Cortex of kidney (tissue), 1 donor: ENCODE measurements around the gene KAT6B.

Source experiments
- DNase-seq: peaks from one replicate; lab custom pipeline; 2025; lab: John Stamatoyannopoulos, UW

Gene KAT6B

DNA sequence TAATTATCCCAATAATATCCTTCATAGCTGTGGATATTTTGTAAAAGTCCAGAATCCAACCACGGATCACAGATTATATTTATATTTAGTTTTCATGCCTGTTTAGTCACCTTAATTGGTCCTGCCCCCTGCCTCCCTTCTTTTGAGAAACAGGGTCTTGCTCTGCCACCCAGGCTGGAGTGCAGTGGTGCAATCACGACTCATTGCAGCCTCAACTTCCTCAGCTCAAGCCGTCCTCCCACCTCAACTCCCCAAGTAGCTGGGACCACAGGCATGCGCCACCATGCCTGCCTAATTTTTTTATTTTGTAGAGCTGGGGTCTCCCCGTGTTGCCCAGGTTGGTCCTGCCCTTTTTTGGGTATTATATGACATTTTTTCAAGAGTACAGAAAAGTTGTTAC, 129.4 kb downstream of the KAT6B start:
- DNase-seq = no peak

DNA sequence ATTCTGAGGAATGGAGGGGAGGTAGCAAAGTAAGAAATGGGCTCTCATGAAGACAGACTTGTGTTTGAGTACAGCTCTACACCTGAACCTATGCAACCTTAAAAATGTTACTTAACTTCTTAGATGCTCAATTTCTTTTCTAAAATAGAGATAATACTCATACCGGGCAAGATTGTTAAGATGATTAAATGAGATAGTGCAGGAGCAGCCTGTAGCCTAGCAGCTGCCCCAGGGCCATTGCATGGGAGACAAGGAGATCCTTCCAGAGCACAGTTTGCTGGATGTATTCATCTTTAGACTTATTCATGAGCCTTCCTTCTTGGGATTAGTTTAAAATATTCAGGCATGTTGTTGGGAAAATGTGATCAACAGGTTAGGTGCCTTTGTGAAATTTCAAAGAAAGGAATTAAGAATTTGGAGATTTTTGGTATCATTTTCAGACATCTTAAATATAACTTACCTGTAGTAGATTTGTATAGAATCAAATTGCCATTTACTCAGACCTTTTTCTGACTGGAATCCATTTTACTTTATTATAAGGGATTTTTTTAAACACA, 130.2 kb downstream of the KAT6B start:
- no peak for DNase-seq

DNA sequence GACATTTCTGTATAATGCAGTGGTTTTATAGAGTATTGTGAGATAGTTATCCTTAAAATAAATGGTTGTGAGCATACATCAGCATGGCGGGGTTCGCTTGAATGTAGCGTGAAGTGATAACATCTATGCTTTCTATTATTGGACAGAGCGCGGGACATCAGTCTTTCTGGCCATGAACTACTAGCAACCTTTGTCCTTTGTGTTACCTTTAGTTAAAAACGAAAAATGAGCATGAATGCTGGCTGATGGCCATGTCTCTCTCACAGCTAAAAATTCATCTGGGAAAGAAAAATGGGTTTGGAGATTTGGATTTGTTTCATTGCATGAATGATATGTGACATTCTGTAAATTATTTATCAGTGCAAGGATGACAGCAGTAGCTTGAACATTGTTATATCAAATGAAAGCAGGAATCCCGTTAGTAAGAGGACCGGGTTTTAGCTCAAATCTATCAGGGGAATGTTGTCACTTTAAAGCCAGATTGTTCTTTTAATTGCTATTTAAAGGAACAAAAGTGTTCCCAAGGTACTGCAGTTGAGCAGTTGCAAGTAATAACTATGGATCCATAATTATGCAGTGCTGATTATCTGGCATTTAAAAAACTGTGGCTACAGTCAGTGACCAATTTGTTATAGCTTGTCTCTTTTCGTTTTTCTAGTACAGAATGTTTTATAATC, 131.0 kb downstream of the KAT6B start:
- no peak for DNase-seq

DNA sequence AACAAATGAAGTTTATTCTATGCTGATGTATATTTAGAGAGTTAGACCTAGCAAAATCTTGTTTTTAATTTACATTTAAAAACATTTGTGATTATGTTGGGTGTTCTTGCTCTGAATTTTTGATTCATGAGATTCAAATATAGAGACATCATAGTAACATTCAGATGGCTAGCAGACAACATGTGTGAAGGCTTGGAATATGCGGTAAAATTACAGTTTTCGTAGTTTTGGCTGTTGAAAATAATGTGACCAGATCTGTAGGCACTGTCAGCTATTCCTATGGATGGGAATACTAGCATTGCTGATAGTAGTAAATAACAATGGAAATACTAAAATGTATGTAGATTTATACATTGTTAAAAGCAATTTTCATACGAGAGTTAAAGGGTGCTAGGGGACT, 131.9 kb downstream of the KAT6B start:
- no peak for DNase-seq

DNA sequence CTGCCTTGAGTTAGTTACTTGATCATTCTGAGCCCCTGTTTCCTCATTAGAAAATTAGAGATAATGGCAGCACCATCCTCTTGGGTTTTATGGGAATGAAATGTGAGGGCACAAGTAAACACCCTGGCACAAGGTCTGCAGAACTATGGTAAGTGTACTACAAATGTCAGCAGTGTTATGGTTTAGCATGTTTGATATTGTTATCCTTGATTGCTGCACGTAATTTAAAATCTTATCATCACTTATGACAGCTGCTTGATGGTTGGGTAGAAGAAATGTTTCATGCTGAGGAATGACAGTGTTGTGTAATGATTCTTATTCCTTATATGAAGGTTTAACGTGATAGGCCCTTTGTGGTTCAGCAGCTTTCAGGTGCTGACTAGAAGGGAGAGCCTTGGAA, 134.3 kb downstream of the KAT6B start:
- no peak for DNase-seq

DNA sequence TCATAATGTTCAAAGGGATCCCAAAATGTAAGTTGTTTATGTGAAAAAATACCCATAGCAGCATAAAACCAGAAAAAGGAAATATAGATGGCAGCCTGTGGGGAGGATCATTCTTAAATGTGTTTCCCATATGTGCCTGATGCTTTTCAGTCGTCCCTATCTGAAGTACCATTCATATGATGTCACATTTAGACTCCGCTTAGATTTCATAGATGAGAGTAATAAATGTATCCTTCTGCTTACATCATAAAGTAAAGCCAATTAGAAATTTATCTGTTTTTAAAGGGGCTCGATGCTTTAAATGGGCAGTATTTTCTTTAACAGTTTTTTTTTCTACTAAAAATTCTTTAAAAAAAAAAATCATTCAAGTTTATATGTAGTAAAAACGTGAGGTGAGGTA, 136.1 kb downstream of the KAT6B start:
- no peak for DNase-seq

DNA sequence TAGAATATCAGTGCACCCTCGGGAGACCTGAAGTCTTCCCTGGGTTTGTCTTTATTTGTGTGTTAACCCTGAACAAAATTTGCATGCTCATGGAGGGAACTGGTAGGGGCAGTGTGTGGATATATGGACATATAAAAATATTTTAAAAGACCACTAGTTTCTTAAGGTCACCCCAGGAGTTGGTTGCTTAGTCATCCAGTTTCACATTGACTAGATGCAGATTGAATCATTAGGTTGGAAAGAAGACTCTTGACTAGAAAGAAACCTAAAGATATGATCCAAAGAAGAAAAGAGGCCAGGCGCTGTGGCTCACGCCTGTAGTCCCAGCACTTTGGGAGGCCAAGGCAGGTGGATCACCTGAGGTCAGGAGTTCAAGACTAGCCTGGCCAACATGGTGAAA, 137.1 kb downstream of the KAT6B start:
- DNase-seq = no peak

DNA sequence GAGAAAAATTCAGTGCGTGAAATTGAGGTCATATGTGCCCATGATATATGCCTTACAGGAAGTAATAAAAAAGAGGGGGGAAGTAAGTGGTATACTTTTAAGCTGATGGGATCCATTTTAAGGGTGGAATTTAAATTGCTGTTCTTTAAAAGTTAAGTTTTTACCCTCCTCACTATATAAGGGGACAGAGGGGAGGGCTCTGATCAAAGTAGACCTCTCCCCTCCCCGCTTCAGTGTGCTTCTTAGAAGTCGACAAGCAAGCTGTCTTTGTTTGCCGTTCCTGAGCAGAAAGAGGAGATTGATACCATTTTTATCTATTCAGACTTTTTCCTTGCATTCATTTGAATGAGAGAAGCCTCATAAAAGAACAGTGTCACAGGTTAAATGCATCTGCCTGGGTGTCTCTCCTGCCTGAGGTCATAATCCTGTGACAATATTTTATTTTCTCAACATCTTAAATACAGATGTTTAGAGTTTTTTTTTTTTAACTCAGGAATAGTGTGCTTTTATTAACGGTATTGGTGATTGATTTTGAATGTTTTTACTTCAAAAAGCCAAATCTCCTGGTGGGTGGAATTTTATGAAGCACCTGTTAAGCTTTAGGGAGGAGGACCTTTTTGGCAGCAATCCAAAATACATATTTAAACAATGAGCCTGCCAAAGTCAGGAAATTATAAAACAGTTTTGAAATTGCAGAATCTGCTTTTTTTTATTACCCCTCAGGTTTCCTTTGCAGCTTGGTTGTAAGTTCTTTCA, 141.7 kb downstream of the KAT6B start:
- DNase-seq = no peak

DNA sequence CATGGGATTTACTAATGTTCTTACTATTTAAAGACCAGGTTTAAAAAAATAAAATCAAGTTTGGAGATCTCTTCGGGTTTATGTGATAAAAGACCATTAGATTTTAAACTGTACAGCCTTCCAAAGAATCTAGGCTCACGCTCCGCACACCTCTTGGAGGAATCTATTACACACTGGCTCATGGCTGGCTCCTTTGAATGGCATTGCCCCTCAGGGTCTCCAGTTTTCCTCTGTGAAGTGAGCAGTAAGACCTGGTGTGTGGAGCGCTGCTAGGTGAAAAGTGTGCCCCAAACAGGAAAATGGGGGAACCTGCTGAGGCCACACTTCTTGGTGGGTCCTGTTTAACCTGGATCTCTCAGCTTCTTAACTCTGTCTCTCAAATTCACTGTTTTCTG, 142.3 kb downstream of the KAT6B start:
- no peak for DNase-seq

DNA sequence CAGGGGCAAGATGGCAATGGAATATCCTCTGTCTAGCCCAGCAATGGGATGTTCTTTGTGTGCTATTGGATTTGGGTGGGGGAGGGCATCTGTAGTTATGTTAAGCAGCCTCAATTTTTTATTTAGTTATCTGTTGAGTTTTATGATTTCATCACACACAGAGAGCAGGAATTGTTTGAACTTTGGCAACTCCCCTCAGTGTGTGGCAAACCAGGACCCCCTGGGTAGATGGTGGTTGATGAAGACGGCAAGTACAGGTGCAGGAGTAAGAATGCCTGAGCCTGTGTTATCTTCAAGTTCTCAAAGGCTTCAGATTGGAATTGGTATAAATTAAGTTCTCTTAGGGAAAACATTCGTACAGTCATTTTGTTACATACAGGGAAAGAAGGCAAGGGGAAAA, 142.7 kb downstream of the KAT6B start:
- DNase-seq = no peak

DNA sequence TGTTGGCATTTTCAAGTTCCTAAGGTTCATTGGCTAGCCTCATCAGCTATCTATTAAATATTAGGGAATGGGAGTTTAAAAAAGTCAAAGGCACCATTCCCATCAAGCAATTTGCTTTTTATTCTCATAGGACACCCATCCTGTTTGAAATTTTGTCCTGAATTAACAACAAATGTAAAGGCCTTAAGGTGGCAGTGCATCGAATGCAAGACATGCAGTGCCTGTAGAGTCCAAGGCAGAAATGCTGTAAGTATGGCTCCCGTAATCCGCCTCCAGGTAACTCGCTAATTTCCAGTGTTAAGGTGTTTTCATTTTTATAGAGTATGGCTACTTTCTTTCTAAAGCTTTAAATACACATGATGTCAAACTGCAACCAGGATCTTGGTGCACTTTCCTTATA, 143.1 kb downstream of the KAT6B start:
- no peak for DNase-seq

DNA sequence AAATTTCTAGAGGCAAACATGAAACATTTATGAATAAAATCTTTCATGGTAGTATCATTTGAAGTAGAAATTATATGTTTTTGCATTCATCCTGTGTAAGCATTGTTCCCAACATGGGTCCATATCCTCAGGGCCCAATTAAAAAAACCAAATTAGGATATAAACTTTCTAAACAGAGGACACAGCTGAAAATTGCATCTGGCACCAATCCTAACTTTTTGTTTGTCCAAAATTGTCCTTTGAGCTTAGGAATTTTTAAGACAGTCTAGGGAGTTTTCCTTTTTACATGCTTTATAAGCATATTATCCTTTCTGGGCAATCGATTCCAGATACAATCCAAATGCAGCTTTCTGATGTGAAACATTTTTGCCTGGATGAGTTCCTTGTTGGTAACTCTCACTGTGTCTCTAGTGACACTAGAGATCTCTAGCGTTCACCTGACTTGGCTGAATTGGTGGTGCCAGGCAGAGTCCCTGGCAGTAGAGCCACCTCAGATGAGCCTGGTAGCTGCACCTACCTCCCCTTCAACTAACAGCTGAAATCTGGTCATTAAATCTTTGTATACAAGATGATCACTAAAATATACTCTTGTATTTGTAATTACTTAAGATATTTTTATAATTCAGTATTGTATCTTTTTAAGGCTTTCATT, 147.5 kb downstream of the KAT6B start:
- no peak for DNase-seq

DNA sequence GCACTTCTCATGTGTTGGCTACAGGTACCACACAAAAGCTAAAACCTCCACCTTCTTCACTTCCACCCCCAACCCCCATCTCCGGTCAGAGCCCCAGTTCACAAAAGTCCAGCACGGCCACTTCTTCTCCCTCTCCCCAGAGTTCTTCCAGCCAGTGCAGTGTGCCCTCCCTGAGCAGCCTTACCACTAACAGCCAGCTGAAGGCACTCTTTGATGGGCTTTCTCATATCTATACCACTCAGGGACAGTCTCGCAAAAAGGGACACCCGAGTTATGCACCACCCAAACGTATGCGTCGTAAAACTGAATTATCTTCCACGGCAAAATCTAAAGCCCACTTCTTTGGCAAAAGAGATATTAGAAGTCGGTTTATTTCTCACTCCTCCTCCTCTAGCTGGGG, 149.4 kb downstream of the KAT6B start:
- no peak for DNase-seq

DNA sequence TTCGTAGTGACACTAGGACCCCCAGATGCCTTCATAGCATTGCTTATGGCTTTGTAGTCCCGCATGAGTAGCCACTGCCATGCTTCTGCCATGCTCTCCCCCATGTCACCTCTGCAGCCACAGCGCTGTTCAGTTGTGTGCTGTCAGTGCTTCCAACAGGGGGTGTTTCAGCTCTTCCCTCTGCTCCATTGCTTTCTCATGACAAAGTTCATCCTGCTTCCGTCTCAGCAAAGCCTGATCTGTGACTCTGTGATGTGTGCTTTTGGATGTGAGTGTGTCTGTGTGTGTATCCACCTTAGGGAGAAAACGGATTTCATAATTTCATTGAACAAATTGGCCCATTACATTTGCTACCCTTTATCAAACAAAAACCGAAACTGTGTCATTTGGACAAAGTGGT, 150.2 kb downstream of the KAT6B start:
- no peak for DNase-seq

DNA sequence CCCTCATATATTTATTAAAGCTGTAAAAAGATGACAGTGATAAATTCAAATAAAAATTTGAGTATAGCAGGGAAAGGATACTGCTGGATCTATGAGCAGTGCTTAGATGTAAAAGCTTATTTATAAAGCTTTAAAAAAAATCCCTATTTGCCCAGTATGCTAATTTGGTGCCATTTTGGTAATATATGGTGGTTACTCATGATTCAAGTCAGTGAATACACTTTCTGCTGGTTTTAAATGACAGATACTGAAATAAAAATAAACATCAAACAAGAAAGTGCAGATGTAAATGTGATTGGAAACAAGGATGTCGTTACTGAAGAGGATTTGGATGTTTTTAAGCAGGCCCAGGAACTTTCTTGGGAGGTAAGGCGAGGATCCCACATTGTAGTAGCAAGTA, 150.7 kb downstream of the KAT6B start:
- DNase-seq = no peak

DNA sequence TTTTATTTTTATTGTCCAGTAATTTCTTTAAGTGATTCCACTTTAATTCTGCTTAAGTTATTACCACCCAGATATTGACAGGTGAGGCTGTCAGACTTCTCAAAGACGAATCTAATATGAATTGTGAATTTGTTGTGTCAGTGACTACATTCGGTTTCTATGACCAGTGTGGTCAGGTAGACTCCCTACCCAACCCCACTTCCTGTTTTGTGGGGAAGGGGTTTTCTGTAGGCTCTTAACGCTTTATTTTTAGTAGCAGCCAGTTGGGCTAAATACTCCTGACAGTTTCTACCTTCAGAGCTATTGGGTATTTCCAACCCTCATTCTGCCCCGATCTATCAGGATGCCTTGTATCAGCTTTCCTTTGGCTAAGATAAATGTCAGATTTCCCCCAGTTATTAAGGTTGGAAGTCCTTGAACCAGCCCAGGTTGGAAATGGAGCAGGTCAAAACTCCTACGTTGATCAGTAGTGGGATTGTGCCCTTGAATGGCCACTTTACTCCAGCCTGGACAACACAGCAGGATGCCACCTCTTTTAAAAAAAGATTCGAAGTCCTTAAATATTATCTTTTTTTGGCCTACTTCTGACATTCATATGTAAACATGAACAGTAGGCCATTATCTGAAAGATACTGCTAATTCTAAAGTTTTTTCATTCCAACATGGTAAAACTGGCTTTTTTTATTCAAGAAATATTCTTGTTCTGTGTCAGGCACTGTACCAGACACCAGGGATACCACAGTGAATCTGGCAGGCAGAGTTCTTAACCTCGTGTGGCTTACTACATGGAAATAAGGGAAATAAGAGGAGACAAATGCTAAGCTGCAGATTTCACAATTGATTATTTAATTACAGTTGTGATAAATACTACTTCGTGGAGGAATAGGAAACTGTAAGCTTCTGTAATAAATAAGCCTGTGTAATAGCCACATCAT, 151.8 kb downstream of the KAT6B start:
- no peak for DNase-seq

DNA sequence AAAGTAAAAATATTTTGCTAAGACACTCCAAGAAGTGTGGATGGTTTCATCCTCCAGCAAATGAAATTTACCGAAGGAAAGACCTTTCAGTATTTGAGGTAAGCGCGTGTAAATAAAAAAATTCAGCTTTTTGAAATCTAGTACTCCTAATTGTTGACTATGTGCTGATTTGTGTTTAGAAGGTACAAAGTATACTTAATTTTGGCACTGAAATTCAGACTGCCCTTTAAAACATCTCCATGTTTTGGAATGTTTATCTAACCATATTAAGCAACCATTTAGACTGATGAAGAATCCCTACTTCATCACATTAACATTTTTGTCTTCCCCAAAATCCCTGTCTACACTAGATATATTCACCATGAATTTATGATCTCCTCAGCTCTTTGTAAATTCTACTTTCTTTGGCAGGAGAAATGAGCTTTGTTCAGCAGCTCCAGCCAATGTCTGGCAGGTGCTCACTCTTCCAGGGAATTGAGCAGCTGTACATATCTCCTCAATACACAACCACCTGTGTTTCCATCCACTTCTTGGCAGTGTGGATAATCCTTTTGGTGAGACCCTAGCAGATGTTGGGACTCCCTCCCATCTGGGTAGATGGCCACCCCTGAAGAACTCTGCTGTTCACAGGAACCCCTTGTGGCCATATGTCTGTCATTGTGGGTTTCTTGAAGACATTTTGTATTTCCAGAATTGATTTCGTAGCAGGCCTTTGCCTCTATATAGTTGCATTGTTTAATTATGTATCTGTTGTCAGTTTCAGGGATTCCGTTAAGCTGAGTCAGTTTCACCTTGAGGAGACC, 155.6 kb downstream of the KAT6B start:
- DNase-seq = no peak

DNA sequence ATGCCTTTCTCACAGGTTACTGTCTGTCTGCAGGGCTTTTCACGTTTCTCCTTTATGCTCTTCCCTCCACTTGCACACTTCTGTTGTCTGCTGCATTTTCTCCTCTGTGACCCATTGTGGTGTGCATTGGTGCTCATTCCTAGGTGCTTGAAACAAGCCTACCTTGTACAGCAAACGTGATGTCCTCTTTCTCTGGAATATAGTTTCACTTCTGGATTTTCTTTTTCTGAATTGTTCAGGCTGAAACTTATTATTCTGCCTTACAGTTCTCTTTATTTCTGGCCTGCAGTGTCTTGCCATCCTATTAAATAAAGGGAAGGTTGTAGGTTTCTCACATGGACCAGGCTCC, 156.2 kb downstream of the KAT6B start:
- no peak for DNase-seq

DNA sequence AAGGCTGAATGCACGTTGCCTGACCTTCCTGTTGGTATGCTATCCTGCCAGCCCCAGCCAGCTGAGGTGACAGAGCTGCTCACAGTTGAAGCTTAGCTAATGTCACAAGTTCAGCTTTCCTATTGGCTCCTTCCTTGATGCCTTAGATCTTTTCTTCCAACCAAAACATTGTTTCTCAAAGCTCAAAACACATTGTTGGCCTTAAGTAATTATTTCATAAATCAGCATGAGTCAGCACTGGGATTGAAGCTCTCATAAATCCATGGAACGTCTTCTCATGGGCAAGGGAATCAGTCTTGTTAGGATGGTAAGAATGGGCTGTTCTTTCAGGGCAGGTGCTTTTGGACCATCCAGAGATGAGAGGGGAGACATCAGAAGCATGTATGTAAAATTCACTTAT, 157.0 kb downstream of the KAT6B start:
- no peak for DNase-seq

DNA sequence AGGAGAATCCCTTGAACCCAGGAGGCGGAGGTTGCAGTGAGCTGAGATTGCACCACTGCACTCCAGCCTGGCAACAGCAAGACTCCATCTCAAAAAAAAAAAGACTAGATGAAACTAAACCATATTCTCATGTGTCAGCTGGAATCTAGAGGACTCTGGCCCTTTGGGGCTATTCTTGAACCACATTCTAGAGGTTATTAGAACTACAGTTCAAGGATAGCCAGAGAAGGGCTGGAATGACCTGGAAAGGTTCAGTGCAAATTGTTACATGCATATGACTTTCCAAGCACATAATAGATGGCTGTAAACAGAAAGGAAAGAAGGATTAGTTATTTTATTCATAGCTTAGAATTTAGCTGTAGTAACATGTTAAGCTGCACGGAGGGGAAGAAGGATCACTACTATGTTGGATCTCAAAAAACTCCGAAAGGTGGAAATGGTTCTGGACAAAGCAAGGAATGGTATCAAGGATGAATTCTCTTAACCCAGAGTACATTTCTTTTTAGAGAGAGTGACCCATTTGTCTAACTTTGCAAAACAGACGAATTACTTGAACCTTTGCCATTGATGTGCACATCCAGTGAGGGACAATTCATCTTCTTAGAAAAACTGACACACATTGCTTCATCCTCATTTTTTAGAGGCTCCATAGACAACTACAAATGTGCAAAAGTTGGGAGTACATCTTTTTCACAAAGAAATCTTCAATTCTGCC, 161.1 kb downstream of the KAT6B start:
- no peak for DNase-seq
